Small intestine (tissue), 7 donors: ENCODE data around the gene TXNL4A. TPM values are rescaled to one million over a fixed set of nuclear protein-coding genes. Genes with fewer than 3 reads are reported as not detected.

Source experiments
- DNase-seq, 2 donors: peaks; one replicate each; pipeline versions ENCODE4 v3.0.0 to v3.0.0-alpha.2; 2013
- FAIRE-seq: peaks from 2 replicates; lab custom pipeline; 2012; peaks lifted over from hg19 to GRCh38; lab: Jason Lieb, UNC
- H3K27ac ChIP-seq, 3 donors: one replicate each; pipeline ENCODE4 v1.5.1; 2013; ENCODE audit warnings: low read length in 2 of 3, mild to moderate bottlenecking in 2 of 3, control low read depth in 1 of 3, inconsistent platforms in 1 of 3, low read depth in 1 of 3, moderate library complexity in 1 of 3
- H3K27me3 ChIP-seq, 3 donors: one replicate each; pipeline ENCODE4 v1.6.1; 2013; ENCODE audit warnings: low read length in 3 of 3, inconsistent platforms in 1 of 3; ENCODE audit not compliant: control insufficient read depth in 3 of 3, insufficient read depth in 3 of 3
- H3K36me3 ChIP-seq, 3 donors: one replicate each; pipeline ENCODE4 v1.6.1; 2013; ENCODE audit warnings: low read length in 3 of 3, inconsistent platforms in 1 of 3, low read depth in 1 of 3, mild to moderate bottlenecking in 1 of 3, moderate library complexity in 1 of 3; ENCODE audit not compliant: control insufficient read depth in 3 of 3, insufficient read depth in 2 of 3
- H3K4me1 ChIP-seq, 3 donors: one replicate each; pipeline ENCODE4 v1.6.1; 2013; ENCODE audit warnings: low read length in 2 of 3, inconsistent platforms in 1 of 3, low read depth in 1 of 3, mild to moderate bottlenecking in 1 of 3, moderate library complexity in 1 of 3; ENCODE audit not compliant: control insufficient read depth in 3 of 3, insufficient read depth in 2 of 3
- H3K4me3 ChIP-seq, 3 donors: one replicate each; pipeline ENCODE4 v1.5.1; 2013; ENCODE audit warnings: low read length in 3 of 3, control low read depth in 1 of 3, inconsistent platforms in 1 of 3, low read depth in 1 of 3, mild to moderate bottlenecking in 1 of 3, moderate library complexity in 1 of 3
- H3K9me3 ChIP-seq, 2 donors: one replicate each; pipeline ENCODE4 v1.6.1; 2013; ENCODE audit warnings: low read depth in 1 of 2, low read length in 1 of 2; ENCODE audit not compliant: control insufficient read depth in 2 of 2, insufficient read depth in 1 of 2
- WGBS, 3 donors: extraction: QIAGEN DNeasy Blood & Tissue Kit; methylation state at CpG; one replicate each; pipeline ENCODE4 v1.1.7; 2013; 5-methylcytosine and 5-hydroxymethylcytosine counted together
- polyA plus RNA-seq, 4 donors: library from polyadenylated mRNA; stranded (reverse) in 3 of 4; unstranded in 1 of 4; fragments of 200-250 nt in 3 of 4; fragments of 120-200 nt in 1 of 4; gene quantifications; one replicate each; pipeline versions ENCODE4 v1.2.1 to v1.2.3, GENCODE V29; 2013
- donor health status: healthy with polysubstance abuse.
- donor health status: control.
- donor health status: control.
- donor health status: Bipolar disorder and iron deficiency.
- donor health status: healthy.

TXNL4A gene
- polyA plus RNA-seq, 4 donors = 73.4 to 74.5 (median 74.0) TPM

GRCh38 chr18:79941473-79942119 is 46.8 kb downstream of the TXNL4A start:
- H3K4me1 ChIP-seq = peaks cover 0 to 9% (median 0%) of the 10 kb centered on the region in 3 donors
- FAIRE-seq (no peak), DNase-seq (no peak)
- H3K27ac ChIP-seq = no peak overlapping the region
- peaks cover 0 to 64% (median 5%) of the 10 kb centered on the region in 3 donors for H3K36me3 ChIP-seq
- H3K9me3 ChIP-seq = peaks cover 0 to 7% of the 10 kb centered on the region in 2 donors
- no peak overlapping the region for H3K4me3 ChIP-seq
- 81 to 91% (median 91%) methylated on average over 16 of the region's 16 CpGs for WGBS, 3 donors
- no peaks in the 10 kb centered on the region for H3K27me3 ChIP-seq

DNA sequence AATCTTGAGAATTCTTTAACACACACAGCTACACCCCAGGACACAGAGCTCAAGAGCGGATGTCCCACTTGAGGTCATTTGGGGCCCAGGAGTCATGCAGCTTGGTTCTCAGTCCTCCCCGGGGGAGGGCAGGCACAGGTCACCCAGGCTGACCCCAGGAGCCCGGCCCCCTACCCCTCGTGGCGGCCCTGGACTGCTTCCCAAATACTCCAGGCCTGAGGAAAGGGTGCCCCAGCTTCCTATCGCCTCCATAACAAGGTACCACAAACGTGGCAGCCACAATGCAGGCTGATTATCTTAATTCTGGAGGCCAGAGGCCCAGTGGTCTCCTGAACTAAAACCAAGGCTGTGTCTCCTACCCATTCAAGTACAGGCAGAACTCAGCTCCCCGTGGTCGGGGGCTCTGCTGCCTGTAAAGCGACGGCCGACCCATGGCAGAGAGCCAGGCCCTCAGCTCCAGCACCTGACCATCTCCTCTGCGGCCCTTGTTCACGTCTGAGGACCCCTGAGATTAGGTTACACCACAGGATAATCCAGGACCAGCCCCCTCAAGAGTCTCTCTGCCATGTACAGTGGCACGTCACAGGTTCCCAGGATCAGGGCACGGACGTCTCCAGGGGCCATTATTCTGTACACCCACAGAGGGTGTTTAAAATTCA is 47.4 kb downstream of the TXNL4A start:
- no peak overlapping the region for H3K4me3 ChIP-seq
- peaks cover 0 to 9% (median 0%) of the 10 kb centered on the region in 3 donors for H3K4me1 ChIP-seq
- WGBS, 3 donors = 86 to 91% (median 90%) methylated on average over 17 of the region's 17 CpGs
- FAIRE-seq = no peak
- no peak for DNase-seq
- peaks cover 0 to 10% of the 10 kb centered on the region in 2 donors for H3K9me3 ChIP-seq
- H3K27ac ChIP-seq = no peak overlapping the region
- H3K27me3 ChIP-seq = no peaks in the 10 kb centered on the region
- H3K36me3 ChIP-seq = peaks cover 0 to 64% (median 5%) of the 10 kb centered on the region in 3 donors

- FAIRE-seq = no peak
- Histone ChIP-seq H3K9me3 (peaks cover 0 to 17% of the 10 kb centered on the region in 2 donors), H3K27ac (no peak overlapping the region), H3K4me3 (no peak overlapping the region), H3K36me3 (peaks cover 0 to 66% (median 5%) of the 10 kb centered on the region in 3 donors), H3K4me1 (peaks cover 0 to 9% (median 0%) of the 10 kb centered on the region in 3 donors), H3K27me3 (no peaks in the 10 kb centered on the region)
- 83 to 92% (median 85%) methylated on average over 18 of the region's 18 CpGs for WGBS, 3 donors
- DNase-seq = no peak
Measured at GRCh38 chr18:79940126-79940813, 48.1 kb downstream of the TXNL4A start.

DNA sequence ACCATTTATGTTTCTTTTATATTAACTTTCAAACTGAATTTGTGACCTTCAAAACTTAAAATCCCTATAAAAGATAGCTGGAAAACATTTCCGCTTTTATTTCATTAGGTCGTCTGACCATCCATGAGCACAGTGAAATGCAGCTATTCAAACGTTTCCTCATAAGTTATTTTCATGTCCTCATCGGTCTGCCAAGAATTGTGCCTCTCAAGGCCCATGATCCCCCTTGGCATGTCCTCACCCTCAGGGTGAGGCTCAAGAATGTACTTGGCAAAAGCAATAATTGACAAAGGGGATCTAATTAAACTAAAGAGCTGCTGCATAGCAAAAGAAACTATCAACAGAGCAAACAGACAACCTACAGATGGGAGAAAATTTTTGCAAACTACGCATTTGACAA is 49.3 kb downstream of the TXNL4A start:
- DNase-seq (no peak), FAIRE-seq (no peak)
- WGBS, 3 donors = 78 to 86% (median 85%) methylated on average over 5 of the region's 5 CpGs
- Histone ChIP-seq H3K27ac (no peak overlapping the region), H3K4me3 (no peak overlapping the region), H3K9me3 (peaks cover 0 to 19% of the 10 kb centered on the region in 2 donors), H3K27me3 (no peaks in the 10 kb centered on the region), H3K4me1 (peaks cover 0 to 17% (median 6%) of the 10 kb centered on the region in 3 donors), H3K36me3 (peaks cover 0 to 64% (median 5%) of the 10 kb centered on the region in 3 donors)

DNA sequence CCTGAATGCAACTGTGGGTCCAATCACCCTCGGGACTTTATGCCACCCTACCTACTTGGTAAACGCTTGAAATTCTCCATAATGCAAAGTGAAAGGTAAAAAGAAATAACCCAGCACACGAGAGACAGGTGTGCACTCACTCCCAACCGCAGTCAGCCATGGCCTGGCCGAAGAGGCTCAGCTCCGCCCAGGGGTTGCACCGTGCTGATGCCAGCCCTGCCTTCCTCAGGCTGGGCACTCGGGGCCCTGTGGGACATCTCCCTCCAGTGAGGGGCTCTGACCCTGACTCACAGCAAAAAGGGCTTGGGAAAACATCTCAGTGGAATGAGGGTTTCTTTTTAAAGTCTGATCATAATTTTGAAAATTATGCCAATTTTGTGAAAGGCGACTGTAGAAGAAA is 50.2 kb downstream of the TXNL4A start:
- peaks cover 0 to 17% (median 6%) of the 10 kb centered on the region in 3 donors for H3K4me1 ChIP-seq

GRCh38 chr18:79937103-79937860 is 51.1 kb downstream of the TXNL4A start:
- FAIRE-seq (no peak), DNase-seq (no peak)
- no peaks in the 10 kb centered on the region for H3K27me3 ChIP-seq
- peaks cover 0 to 23% of the 10 kb centered on the region in 2 donors for H3K9me3 ChIP-seq
- H3K27ac ChIP-seq = no peak overlapping the region
- H3K4me1 ChIP-seq = peaks cover 0 to 13% (median 6%) of the 10 kb centered on the region in 3 donors
- no peak overlapping the region for H3K4me3 ChIP-seq
- 94 to 96% (median 96%) methylated on average over 25 of the region's 25 CpGs for WGBS, 3 donors
- peaks cover 0 to 50% (median 5%) of the 10 kb centered on the region in 3 donors for H3K36me3 ChIP-seq

More for the DNA sequence above, 50.2 kb downstream of the TXNL4A start:
- 85 to 92% (median 87%) methylated on average over 9 of the region's 9 CpGs for WGBS, 3 donors
- no peaks in the 10 kb centered on the region for H3K27me3 ChIP-seq
- peaks cover 0 to 23% of the 10 kb centered on the region in 2 donors for H3K9me3 ChIP-seq
- no peak for FAIRE-seq
- no peak overlapping the region for H3K4me3 ChIP-seq
- no peak overlapping the region for H3K27ac ChIP-seq
- DNase-seq = no peak
- peaks cover 0 to 58% (median 5%) of the 10 kb centered on the region in 3 donors for H3K36me3 ChIP-seq

GRCh38 chr18:79936641-79937040 is 51.7 kb downstream of the TXNL4A start:
- DNase-seq = no peak
- Histone ChIP-seq H3K4me3 (no peak overlapping the region), H3K27ac (no peak overlapping the region), H3K27me3 (no peaks in the 10 kb centered on the region), H3K4me1 (peaks cover 0 to 8% (median 6%) of the 10 kb centered on the region in 3 donors), H3K9me3 (peaks cover 0 to 24% of the 10 kb centered on the region in 2 donors), H3K36me3 (peaks cover 0 to 45% (median 3%) of the 10 kb centered on the region in 3 donors)
- FAIRE-seq = no peak
- WGBS, 3 donors = 89 to 95% (median 94%) methylated on average over 12 of the region's 12 CpGs
